Left hindlimb (tissue), 1 donor: ENCODE data around the gene HTRA1.

ENCODE experiments used
- DNase-seq: peaks from one replicate; pipeline ENCODE4 v3.0.0-alpha.2; 2018

The HTRA1 gene

GRCh38 chr10:122559228-122559627 is 97.9 kb downstream of the HTRA1 start:
- no peak for DNase-seq

DNA sequence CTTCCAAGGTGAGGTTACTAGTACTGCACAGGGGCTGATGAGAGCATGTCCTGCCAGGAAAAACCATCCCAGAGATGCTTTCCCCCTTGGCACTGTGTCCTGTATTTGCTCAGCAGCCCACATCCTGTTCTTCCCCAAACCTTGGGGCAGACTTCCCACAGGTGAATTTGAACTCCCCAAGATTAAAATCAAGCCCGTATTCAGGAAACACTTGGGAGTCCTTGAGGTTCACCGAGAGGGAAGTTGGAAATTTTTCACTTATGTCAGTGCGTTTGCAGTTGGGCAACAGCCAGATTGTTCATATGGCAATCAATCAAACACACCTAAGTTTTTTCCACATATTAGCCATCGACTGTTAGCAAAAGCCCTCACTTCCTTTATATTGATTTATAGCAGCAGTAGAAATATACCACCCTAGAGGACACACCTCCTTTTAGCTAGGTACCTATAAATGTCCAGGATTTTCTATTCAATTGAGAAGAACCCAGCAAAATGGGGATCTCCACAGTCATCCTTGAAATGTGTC is 99.0 kb downstream of the HTRA1 start, which contains the start of gene DMBT1:
Gene DMBT1 (plus strand): TSS at position 476 of the 526 bp plus-strand sequence. CDS start 17 bp downstream, at position 493.
- DNase-seq: no peak

GRCh38 chr10:122561212-122561611 is 99.9 kb downstream of the HTRA1 start:
- no peak for DNase-seq

DNA sequence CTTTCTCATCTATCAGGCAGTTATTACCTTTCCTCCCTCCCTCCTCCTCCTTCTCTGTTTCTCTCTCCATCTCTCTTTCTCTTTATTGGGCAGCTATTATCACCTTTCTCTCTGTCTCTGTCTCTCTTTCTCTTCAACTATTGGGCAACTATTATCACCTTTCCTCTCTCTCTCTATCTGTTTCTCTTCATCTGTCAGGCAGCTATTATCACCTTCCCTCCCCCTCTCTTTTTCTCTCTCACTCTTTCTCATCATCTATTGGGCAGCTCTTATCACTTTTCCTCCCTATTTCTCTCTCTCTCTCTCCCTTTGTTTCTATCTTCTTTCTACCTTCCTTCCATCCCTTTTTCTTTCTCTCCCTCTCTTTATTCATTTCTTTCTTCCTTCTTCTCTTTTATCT is 100.4 kb downstream of the HTRA1 start:
- no peak for DNase-seq
